Stimulated activated naive CD4-positive, alpha-beta T cell treated with Interleukin-2 at 50 U/mL for 16 hours (primary cell): ENCODE measurements around the gene CAND2.
"Not testable (repeated sequence)": the region's sequence is repeated elsewhere in the genome, so short reads cannot be mapped to it uniquely, and the experiment has no call there.

ENCODE experiments used
- DNase-seq: peaks from one replicate; lab custom pipeline; 2025; lab: John Stamatoyannopoulos, UW

CAND2 gene

GRCh38 chr3:12831301-12831866 lies 34.9 kb downstream of the CAND2 start:
- no peak for DNase-seq

GRCh38 chr3:12832350-12833221 lies 36.1 kb downstream of the CAND2 start:
- DNase-seq, result no peak

- DNase-seq, result no peak
These were observed 37.0 kb downstream of the CAND2 start for GRCh38 chr3:12833222-12834161.

GRCh38 chr3:12835052-12835665 lies 38.7 kb downstream of the CAND2 start:
- no peak for DNase-seq

- no peak for DNase-seq
These were observed 41.0 kb downstream of the CAND2 start for GRCh38 chr3:12837295-12837986.

GRCh38 chr3:12838179-12838965 lies 41.9 kb downstream of the CAND2 start:
- DNase-seq, result no peak

- no peak for DNase-seq
These were observed 42.9 kb downstream of the CAND2 start for GRCh38 chr3:12839156-12839946.

- DNase-seq, result not testable (repeated sequence)
These were observed 43.7 kb downstream of the CAND2 start for GRCh38 chr3:12840148-12840547.

GRCh38 chr3:12840591-12841148 lies 44.2 kb downstream of the CAND2 start:
- DNase-seq, result no peak

- peak; percentile 83 for DNase-seq
These were observed 44.9 kb downstream of the CAND2 start, which contains the start of gene RPL32 for GRCh38 chr3:12841149-12841969. Gene RPL32, minus strand, starts transcription at chr3:12841565. Its CDS starts 1,328 bp downstream, at chr3:12840237.

- no peak for DNase-seq
These were observed 45.5 kb downstream of the CAND2 start for GRCh38 chr3:12841970-12842328.

GRCh38 chr3:12842469-12842868 lies 46.0 kb downstream of the CAND2 start:
- no peak for DNase-seq

- DNase-seq, result no peak
These were observed 49.3 kb downstream of the CAND2 start for GRCh38 chr3:12845811-12846210.

- no peak for DNase-seq
These were observed 55.7 kb downstream of the CAND2 start for GRCh38 chr3:12852201-12852600.

- DNase-seq, result not testable (repeated sequence)
These were observed 57.4 kb downstream of the CAND2 start for GRCh38 chr3:12853847-12854246.

GRCh38 chr3:12854565-12854964 lies 58.1 kb downstream of the CAND2 start:
- DNase-seq, result no peak

- DNase-seq, result no peak
These were observed 60.1 kb downstream of the CAND2 start for GRCh38 chr3:12856626-12857025.

- DNase-seq, result no peak
These were observed 63.4 kb downstream of the CAND2 start for GRCh38 chr3:12859840-12860239.
